ENCODE results near the gene HS1BP3.

DNA sequence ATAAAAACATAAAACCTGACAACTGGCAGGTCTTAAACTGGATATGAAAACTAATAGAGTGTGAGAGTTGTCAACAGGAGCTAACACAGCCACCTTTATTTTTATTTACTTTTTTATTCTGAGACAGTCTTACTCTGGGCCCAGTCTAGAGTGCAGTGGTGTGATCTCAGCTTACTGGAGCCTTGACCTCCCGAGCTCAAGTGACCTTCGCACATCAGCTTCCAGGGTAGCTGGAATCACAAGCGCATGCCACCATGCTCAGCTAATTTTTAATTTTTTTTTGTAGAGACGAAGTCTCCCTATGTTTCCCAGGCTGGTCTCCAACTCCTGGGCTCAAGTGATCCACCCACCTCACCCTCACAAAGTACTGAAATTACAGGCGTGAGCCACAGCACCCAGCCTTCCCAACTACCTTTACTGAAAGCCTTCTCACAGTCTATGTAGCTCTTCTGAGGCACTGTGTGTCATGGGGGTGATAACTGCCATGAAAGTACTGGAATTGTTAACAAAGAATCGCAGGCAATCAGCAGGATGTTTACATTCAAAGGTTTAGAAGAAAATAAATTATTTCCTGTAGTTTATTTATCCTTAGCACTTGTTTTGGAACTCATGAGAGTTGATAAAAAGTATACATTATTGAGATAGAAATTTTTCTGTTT, 40.3 kb upstream of the HS1BP3 start:
- TF ChIP-seq CTCF (IDR thresholded peaks at IDR 0.05): no peak
- no peak for TF ChIP-seq EZH2 (IDR thresholded peaks at IDR 0.05)
- TF ChIP-seq EZH2phosphoT487 (IDR thresholded peaks at IDR 0.05): no peak

Measured in neural progenitor cell (in vitro differentiated cells).